Nephron progenitor cell (in vitro differentiated cells): ENCODE data around the gene WLS.

ENCODE experiments used
- DNase-seq: peaks from one replicate; pipeline ENCODE4 v3.0.0; 2021
- H3K27ac Mint-ChIP-seq: 2 replicates; pipeline ENCODE4 v1.8.0; 2021; ENCODE audit warnings: mild to moderate bottlenecking, moderate library complexity, mixed read lengths
- H3K27me3 Mint-ChIP-seq: 2 replicates; pipeline ENCODE4 v1.8.0; 2021; ENCODE audit warnings: mild to moderate bottlenecking, low read depth, mixed read lengths; ENCODE audit not compliant: poor library complexity
- H3K36me3 Mint-ChIP-seq: 2 replicates; pipeline ENCODE4 v1.8.0; 2021; ENCODE audit warnings: low read depth, mixed read lengths
- H3K4me1 Mint-ChIP-seq: 2 replicates; pipeline ENCODE4 v1.8.0; 2021; ENCODE audit warnings: mixed read lengths
- H3K4me3 Mint-ChIP-seq: 2 replicates; pipeline ENCODE4 v1.8.0; 2021; ENCODE audit warnings: mild to moderate bottlenecking, moderate library complexity, mixed read lengths
- H3K9me3 Mint-ChIP-seq: 2 replicates; pipeline ENCODE4 v1.8.0; 2021; ENCODE audit warnings: mild to moderate bottlenecking, moderate library complexity, mixed read lengths
- TF ChIP-seq, protein P1 (sequence below): fragments of 200-600 bp; sonication (generic); IDR thresholded peaks from 2 replicates; pipeline ENCODE4 v1.5.0; 2021; ENCODE audit warnings: antibody characterized with exemption

The WLS gene

DNA sequence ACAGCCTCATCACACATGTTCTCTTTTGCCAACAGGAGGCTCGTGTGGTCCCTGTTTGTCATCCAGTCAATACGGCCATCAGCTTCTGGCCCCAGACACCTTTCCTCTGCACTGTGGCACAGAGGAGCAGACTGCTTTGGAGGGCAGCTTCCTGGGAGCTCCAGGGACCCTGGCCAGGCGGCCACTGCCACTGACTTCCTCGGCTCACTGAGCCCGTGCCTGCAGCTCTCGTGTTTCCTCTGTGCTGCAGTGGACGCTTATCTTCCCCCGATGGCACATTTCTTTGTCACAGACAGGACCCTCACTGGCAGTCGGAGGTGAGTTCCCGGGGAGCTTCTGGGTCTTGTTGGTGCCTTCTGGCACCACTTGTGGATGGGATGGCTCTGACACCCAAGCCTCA, 114.9 kb downstream of the WLS start:
- H3K36me3 Mint-ChIP-seq: no peaks in the 10 kb centered on the region
- no peak overlapping the region for H3K27ac Mint-ChIP-seq
- TF ChIP-seq, protein P1, sequence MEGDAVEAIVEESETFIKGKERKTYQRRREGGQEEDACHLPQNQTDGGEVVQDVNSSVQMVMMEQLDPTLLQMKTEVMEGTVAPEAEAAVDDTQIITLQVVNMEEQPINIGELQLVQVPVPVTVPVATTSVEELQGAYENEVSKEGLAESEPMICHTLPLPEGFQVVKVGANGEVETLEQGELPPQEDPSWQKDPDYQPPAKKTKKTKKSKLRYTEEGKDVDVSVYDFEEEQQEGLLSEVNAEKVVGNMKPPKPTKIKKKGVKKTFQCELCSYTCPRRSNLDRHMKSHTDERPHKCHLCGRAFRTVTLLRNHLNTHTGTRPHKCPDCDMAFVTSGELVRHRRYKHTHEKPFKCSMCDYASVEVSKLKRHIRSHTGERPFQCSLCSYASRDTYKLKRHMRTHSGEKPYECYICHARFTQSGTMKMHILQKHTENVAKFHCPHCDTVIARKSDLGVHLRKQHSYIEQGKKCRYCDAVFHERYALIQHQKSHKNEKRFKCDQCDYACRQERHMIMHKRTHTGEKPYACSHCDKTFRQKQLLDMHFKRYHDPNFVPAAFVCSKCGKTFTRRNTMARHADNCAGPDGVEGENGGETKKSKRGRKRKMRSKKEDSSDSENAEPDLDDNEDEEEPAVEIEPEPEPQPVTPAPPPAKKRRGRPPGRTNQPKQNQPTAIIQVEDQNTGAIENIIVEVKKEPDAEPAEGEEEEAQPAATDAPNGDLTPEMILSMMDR: no peak
- H3K4me1 Mint-ChIP-seq: peaks cover 14% of the 10 kb centered on the region
- no peak overlapping the region for H3K4me3 Mint-ChIP-seq
- no peaks in the 10 kb centered on the region for H3K9me3 Mint-ChIP-seq
- no peak for DNase-seq
- no peaks in the 10 kb centered on the region for H3K27me3 Mint-ChIP-seq

GRCh38 chr1:68116643-68117235, 115.6 kb downstream of the WLS start:
- Mint-ChIP-seq H3K4me3 (no peak overlapping the region), H3K4me1 (peaks cover 14% of the 10 kb centered on the region), H3K27me3 (no peaks in the 10 kb centered on the region), H3K36me3 (no peaks in the 10 kb centered on the region), H3K9me3 (no peaks in the 10 kb centered on the region), H3K27ac (no peak overlapping the region)
- DNase-seq: peak; percentile 68
- TF ChIP-seq, protein P1: peak; percentile 85

- Mint-ChIP-seq H3K4me1 (peaks cover 14% of the 10 kb centered on the region), H3K9me3 (no peaks in the 10 kb centered on the region), H3K36me3 (no peaks in the 10 kb centered on the region), H3K4me3 (no peak overlapping the region), H3K27ac (no peak overlapping the region), H3K27me3 (no peaks in the 10 kb centered on the region)
- DNase-seq: no peak
- TF ChIP-seq, protein P1: no peak
Observed at GRCh38 chr1:68115308-68115707, 117.0 kb downstream of the WLS start.

DNA sequence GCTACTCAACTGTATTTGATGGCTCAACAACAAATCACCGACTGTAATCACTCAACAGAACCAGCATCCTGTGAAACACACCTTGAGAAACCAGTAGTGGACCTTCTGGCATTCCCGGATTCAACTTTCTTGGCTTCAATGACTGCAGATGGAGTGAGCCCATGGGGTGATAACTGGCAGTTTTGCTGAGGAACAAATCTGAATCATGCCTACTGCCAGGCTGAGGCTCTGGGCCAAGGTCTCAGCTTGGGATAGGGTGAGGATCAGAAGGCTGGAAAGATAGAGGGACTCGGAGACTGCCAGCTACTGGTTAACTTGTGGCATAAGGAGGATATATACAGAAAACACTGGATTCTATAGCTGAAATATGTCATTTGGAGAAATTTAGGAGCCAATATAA, 118.4 kb downstream of the WLS start:
- no peaks in the 10 kb centered on the region for H3K9me3 Mint-ChIP-seq
- DNase-seq: no peak
- no peaks in the 10 kb centered on the region for H3K27me3 Mint-ChIP-seq
- TF ChIP-seq, protein P1: no peak
- no peak overlapping the region for H3K4me3 Mint-ChIP-seq
- H3K4me1 Mint-ChIP-seq: peaks cover 14% of the 10 kb centered on the region
- no peak overlapping the region for H3K27ac Mint-ChIP-seq
- H3K36me3 Mint-ChIP-seq: peaks cover 9% of the 10 kb centered on the region

GRCh38 chr1:68112835-68113243, 119.5 kb downstream of the WLS start:
- H3K27ac Mint-ChIP-seq: no peak overlapping the region
- DNase-seq: no peak
- H3K9me3 Mint-ChIP-seq: no peaks in the 10 kb centered on the region
- H3K27me3 Mint-ChIP-seq: no peaks in the 10 kb centered on the region
- H3K4me3 Mint-ChIP-seq: no peak overlapping the region
- peaks cover 12% of the 10 kb centered on the region for H3K36me3 Mint-ChIP-seq
- TF ChIP-seq, protein P1: no peak
- H3K4me1 Mint-ChIP-seq: peaks cover 11% of the 10 kb centered on the region
